GM19468 (cell line): ENCODE results near the gene RPL13.

Source experiments
- ATAC-seq: cut with Tn5 transposase; IDR thresholded peaks from one replicate; pipeline ENCODE4 v1.9.1; 2021; ENCODE audit warnings: mild to moderate bottlenecking, moderate library complexity, moderate number of reproducible peaks; ENCODE audit not compliant: unreplicated experiment; ENCODE audit errors: extremely low read depth

Gene RPL13

DNA sequence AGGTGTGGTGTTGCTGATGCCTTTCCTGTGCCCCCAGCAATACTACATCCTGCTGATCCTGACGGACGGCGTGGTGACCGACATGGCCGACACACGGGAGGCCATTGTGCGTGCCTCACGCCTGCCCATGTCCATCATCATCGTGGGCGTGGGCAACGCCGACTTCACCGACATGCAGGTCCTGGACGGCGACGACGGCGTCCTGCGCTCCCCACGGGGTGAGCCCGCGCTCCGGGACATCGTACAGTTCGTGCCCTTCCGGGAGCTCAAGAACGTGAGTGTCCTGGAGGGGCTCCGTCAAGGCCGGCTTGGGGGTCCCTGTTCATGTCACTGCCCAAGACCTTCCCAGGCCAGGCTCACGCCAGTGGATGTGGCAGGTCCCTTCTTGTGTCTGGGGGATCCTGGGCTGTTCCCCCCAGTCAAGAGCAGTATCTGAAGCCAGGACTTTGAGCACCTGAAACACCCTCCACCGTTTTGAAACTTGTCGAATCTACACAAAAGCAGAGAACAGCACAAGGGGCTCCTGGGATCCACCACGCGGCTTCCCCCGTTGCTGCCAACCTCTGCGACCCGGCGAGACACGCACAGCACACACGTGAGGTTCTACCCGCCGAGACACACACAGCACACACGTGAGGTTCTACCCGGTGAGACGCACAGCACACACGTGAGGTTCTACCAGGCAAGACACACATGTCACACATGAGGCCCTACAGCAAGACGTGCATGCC, 35.0 kb downstream of the RPL13 start:
- ATAC-seq, result no peak

DNA sequence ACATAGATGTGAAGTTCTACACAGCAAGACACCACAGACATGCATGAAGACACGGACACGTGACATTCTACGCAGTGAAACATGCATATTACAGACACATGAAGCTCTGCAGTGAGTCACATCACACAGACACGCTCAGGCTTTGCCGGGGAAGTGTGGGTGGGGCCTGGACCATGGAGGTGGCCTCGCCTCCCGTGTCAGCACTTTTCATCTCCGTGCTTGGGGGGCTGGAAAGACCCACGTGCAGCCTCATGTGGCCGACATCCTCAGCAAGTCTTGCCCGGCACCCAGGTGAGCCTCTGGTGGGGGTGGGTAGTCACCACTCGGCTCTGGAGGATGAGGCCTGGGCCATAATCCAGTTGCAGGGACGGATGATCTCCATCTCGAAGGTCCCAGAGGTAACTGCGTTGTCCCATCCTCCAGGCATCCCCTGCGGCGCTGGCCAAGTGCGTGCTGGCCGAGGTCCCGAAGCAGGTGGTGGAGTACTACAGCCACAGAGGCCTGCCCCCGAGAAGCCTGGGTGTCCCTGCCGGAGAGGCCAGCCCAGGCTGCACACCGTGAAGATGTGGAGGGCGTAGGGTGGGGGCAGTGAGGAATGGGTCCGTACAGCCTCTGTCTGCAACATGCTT, 35.7 kb downstream of the RPL13 start:
- no peak for ATAC-seq

DNA sequence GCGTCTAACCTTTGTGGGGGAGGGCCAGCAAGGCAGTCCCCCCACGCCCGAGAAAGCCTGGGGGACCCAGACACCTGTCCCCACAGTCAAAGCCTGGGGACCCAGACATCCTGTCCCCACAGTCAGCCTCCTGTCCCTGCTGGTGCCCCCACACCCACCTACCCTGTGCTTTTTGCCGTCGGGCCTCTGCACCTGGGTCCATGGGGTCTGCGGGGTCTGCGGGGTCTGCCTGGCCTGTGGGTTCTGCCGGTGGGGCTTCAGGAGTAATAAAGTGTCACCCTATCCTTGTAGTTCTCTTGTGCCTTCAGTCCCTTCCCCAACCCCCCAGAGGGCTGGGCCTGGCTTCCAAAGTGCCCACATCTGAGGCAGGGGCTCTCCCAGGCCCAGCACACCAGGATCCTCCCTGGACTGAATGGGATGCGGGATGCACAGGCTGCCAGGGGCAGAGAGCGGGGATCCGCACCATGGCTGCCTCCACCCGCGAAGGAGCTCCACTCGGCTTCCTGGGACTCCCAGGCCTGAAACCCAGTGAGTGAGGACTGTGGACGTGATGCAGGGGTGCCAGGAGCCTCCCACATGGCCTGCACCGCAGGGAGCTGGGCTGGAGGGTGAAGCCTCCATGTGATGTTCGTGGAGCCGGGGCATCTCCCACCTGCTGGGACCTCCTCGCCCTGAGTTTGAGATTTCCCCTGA, 36.6 kb downstream of the RPL13 start:
- ATAC-seq, result no peak

DNA sequence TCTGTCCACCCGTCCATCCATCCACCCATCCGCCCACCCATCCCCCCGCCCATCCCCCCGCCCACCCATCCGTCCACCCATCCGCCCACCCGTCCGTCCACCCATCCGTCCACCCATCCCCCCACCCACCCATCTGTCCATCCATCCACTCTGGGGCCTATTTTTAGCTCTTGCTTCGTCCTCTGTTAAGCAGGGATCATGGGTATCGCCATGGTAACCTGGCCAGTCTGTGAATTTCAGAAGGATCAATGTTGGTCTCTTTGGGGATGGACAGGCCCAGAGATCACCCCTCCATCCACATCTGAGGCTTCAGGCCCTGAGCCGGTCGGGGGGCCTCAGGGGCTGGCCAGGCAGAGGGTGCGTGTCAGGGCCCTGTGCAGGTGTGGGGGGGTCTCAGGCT, 37.7 kb downstream of the RPL13 start:
- ATAC-seq, result no peak

DNA sequence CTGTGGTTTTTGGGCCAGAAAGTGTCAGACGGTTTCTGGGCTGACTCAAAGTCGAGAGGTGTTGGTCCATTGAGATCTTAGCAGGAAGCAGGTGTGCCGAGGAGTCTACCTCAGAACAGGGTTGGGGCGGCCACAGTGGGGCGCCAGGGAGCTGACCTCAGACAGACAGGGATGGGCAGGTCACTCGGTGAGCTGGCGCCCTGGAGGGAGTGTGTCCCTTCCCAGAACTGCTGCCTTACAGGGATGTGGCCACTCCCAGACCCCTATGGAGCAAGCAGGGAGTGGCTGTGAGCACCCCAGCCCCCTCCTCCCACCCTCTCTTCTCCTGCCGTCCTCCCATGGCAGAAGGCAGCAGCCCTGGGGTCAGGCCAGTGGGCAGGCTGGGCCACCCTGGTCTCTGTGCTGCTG, 39.0 kb downstream of the RPL13 start:
- ATAC-seq, result no peak

DNA sequence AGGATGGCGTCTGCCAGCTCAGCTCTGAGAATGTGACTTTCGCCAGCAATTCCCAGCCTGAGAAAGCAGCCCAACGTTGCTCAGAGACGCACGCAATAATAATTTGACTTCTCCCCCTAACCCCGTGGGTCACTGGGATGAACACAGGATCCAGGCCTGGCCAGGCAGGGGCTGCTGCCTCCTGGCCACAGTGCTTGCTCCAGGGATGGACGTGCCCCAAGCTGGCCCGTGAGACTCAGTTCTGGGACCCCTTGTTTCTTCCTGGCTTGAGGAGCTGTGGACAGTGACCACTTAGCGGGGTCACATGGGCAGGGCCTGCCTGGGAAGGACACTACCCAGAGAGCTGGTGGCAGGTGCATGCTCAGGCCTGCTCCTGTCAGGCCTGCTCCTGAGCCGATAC, 39.4 kb downstream of the RPL13 start:
- ATAC-seq, result no peak

DNA sequence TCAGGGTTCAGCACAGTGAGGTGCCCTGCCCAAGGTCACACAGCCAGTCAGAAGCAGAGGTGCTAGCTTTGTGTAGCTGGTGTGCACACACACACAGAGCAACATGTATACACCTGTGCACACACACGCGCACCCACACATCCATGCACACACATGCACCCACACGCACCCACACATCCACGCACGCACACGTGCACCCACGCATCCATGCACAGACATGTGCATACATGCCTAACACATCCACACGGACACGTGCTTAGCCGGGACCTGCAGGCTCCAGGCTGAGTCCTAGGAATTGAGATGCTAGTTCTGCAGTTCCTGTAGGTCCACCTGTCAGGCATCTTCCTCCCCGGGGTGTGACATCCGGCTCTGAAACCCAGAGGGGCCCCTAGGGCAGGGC, 39.9 kb downstream of the RPL13 start:
- no peak for ATAC-seq

DNA sequence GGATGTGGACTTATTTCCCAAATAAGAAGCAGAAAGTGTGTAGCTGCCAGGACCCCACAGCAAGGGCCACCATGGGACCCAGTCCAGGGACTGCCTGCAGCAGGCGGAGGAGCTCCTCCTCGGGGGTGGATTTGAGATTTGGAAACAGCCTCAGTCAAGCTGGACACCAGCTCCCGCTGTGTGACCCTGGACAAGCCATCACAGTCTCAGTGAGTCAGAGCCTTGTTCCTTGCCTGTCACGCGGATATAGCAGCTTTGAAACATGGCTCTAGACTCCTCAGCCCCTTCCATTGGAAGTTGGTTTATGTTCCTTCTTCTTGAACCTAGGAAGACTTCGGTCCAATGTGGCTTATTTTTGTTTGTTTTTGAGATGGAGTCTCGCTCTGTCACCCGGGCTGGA, 40.5 kb downstream of the RPL13 start:
- no peak for ATAC-seq

DNA sequence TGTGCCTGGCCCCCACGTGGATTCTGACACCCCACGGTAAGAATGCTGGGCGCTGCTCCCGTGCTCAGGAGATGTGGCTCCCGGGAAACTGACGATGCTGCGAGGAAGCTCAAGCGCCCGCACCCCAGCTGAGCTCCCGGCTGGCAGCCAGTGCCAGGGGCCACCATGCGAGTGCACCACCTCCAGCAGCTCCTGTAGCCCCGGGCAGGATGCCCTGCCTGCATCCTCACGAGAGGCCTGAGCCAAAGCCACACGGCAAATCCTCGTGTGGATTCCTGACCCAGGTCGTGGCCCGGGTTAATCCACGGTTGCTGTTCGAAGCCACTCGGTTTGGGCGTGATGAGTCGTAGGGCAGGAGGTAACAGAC, 41.4 kb downstream of the RPL13 start:
- ATAC-seq, result no peak

DNA sequence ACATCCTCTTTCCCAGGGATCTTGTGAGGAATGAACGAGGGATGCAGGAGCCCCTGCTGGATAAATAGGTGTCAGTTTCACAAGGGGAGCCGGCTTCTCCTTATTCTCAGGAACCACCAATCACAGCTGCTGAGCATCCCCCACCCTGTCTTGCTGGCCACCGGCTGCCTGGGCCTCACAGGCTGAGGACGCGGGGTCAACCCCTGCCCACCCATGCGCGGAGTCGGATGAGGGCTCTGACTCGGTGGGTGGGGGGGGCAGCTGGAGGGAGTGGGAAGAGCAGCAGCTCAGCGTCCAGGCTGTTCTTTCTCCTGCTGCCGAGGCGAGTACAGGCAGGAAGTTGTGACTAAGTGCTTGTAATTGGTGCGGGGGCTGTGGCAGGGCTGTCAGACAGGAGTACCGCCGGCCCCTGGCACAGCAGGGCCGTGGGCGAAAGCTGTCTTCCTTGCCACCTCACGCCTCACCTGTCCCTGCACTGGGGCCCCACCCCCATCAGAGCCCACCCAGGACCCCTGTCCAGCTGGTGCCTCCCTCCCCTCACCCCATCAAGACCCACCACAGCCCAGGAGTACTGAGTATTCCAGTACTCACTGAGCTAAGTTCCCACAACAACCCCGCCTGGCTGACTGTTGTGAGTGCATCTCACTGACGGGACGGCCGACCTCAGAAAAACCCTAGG, 41.9 kb downstream of the RPL13 start:
- no peak for ATAC-seq

DNA sequence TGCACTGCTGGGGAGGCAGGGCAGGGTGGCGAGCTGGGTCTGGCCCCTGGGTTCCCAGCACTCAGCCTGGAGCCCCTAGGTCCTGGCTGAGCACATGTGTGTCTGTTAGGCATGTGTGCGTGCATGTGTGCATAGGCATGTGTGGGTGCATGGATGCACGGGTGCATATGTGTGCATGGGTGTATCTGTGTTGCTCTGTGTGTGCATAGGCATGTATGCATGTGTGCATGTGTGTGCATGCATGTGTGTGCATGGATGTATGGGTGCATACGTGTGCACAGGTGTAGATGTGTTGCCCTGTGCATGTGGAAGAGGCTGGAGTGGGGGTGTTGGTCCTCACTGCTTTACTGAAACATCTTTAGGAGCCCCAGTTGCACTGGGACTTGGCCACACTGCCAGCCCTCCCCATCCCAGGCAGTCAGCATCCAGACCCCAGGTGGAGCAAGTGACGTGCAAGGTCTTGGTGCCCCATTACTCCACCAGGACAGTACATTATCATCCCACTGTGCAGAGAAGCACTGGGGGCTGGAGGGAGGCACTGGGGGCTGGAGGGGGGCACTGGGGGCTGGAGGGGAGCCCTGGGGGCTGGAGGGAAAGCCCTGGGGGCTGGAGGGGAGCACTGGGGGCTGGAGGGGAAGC, 42.6 kb downstream of the RPL13 start:
- no peak for ATAC-seq

DNA sequence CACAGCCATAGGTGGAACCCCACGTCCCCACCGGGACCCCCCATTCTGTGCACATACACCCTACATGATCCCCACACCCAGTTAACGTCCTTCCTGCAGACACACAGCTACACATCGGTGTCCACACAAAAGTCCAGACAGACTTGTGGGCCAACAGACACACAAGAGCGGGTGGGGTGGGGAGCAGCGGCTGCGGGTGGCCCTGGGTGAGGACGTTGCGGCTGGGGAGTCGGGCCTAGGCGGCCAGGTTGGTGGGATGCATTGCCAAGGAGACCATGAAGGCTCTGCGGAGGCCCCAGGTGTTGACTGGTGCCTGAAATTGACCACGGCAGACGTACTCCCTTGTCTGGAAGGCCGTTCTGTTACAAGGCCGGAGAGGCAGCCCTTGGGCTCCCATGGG, 44.3 kb downstream of the RPL13 start:
- no peak for ATAC-seq

DNA sequence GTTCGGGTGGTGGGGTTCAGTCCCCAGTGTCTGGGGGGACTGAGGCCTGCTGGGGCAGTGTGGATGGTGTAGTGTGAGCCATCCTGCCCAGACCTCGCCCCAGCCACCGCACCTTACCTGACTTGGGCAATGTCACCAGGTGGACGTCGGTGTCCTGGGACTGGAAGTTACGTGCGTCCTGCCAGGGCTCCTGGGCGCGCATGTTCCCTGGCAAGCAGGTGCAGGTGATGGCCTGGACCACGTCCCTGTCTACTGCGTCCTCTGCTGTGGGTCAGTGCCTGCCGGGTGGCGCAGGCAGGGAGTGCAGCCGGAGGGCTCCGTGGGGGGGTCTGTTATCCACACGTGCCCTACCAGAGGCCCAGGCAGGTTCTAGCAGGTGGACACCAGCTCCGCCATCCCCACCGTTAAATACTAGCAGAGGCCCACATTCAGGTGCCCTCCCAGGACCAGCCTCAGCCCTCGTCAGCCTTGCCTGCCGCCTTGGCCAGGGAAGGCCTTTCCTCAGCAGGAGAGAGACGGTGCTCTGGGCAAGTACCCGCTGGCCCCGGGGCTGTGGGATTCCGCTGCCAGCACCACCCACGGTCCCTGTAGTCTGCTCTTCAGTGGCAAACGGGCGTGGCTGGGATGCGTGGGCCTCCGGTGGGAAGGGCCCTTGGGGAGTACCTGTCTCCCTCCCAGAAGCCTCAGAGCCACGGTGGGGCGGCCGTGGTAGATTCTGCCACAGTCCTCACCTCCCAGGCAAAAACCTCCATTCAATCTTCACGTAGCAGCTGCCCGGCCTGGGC, 44.9 kb downstream of the RPL13 start:
- no peak for ATAC-seq

DNA sequence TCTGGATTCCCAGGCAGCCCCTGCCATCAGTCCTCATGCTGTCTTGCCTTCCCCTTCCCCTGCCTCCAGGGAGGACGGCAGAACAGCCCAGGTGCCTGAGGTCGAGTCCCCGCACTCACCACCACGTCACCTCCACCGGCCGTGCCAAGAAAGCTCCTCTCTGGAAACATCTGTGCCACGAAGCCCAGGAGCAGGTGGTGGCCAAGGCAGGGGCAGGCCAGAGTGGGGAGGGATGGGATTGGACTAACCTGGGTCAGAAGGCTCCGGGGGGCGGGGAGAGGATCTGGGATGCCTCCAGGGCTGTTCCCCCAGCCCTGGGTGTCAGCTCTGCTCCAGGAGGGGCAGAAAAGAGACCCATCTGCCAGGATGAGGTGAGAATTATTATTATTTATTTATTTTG, 45.5 kb downstream of the RPL13 start:
- no peak for ATAC-seq

DNA sequence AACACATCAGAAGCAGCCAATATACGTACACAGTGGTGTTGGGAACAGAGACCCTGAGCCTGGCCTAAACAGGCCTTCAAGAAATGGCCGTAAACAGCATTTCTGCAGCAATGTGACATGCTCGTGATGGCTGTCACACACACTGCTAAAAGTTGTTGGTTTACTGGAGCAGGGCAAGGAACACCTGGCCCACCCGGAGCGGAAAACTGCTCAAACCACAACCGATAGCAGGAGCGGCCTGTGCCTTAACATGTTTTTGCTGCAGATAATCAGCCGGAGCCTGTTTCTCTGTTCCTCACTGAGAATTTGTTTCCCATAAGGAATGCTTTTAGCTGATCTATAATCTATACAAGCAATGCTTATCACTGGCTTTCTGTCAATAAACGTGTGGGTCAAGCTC, 47.0 kb downstream of the RPL13 start:
- ATAC-seq, result no peak

DNA sequence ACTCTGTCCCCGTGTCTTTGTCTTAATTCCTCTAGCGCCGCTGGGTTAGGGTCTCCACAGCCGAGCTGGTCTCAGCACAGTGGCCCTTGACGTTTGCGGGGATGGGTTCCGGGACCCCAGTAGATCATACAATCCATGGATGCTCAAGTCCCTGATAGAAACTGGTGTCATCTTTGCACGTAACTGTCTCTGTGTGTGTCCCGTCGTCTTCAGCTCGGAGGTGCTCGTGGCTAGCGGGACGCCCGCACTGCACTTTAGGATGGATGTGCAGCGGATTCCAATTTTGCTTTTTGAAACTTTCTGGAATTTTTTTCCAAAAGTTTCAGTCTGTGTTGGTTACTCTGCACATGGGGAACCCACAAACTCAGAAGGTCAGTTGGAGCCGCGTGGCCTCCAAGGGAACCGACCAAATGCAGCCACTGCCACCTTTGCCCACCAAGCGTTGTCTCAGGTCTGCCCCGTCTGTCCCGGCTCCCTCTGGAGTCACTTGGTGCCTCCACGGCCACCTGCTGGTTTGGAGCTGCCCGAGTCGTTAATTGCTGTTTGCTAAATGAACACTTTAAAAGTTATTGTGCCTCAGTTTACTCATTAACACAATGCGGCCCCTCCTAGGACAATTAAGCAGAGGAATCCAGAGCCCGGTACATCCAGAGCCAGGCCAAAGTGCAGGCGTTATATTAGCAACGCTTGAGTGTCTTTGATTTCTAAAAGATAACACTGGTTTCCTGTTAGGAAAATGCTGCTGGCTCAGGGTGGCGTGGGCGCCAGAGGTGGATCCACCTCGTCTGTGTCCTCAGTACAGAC, 47.7 kb downstream of the RPL13 start:
- ATAC-seq, result no peak

DNA sequence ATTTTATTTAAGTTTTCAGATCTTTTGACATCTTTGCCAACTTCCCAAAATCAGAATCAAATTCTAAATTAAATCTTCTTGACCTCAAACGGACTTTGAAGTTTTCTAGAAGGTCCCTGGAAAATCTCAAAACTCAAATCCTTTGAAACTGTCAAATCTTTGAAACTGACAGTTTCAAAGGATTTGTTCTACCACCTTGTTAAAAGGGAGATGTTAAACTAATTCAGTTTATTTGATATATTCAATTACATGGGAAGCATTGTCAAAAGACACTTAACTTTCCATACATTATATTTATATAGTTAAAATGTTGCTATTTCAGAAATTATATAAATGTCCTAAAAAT, 49.6 kb downstream of the RPL13 start:
- ATAC-seq, result no peak

DNA sequence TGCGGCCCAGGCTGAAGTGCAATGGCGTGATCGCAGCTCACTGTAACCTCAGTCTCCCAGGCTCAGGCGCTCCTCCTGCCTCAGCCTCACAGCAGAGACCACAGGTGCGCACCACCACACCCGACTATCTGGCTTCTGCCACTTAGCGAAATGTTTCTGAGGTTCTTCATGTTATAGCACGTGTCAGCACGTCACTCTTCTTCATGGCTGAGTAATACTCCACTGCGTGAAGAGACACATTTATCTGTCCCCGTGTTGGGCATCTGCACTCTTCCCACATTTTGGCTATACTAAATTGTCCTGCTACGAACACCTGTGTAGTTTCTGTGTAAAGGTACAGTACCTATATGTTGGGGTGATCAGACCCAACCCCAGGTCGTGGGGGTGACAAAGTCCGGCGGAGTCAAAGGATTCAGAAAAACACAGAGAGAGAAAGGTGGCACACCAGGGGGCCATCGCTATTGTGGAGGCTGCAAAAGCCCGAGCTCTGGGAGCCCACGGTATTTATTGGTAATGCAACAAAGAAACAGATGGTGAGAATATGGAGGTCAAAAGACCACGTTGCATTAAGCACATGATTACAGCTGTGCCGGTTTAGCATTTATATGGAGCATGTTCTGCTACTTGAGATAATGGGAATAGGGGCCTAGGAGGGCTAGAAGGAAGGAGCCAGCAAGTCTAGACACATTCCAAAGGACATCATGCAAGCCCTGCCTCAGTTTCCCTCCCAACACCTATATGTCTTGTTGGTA, 52.1 kb downstream of the RPL13 start:
- ATAC-seq, result no peak
